Hepatocyte (in vitro differentiated cells): ENCODE measurements around the gene PTPN11.

Source experiments
- CTCF ChIP-seq: fragments of 200-600 bp; sonication (generic); IDR thresholded peaks from 2 replicates; pipeline ENCODE4 v1.5.1; 2016; ENCODE audit warnings: antibody characterized with exemption, mild to moderate bottlenecking; ENCODE audit not compliant: poor library complexity
- EZH2phosphoT487 ChIP-seq: fragments of 200-600 bp; sonication (generic); IDR thresholded peaks from one replicate; pipeline ENCODE4 v1.6.1; 2018; ENCODE audit warnings: antibody characterized with exemption, mild to moderate bottlenecking, low read depth, moderate library complexity; ENCODE audit not compliant: unreplicated experiment, severe bottlenecking

GRCh38 chr12:112557951-112558630 lies 139.3 kb downstream of the PTPN11 start:
- TF ChIP-seq EZH2phosphoT487: no peak
- TF ChIP-seq CTCF: no peak
